Loucy (cell line): ENCODE measurements around the gene MAP4K1.

Experiments used
- H2AFZ ChIP-seq: fragments of 200-600 bp; sonication (generic); 2 replicates; pipeline ENCODE4 v1.6.0; 2016; ENCODE audit warnings: antibody characterized with exemption, mild to moderate bottlenecking, low read length, moderate library complexity
- H3F3A ChIP-seq: fragments of 200-600 bp; 2 replicates; pipeline ENCODE4 v1.6.0; 2016; ENCODE audit warnings: antibody characterized with exemption, low read depth, mild to moderate bottlenecking
- H3K27me3 ChIP-seq: fragments of 200-600 bp; sonication (generic); 2 replicates; pipeline ENCODE4 v1.6.1; 2014; ENCODE audit warnings: low read length, mild to moderate bottlenecking; ENCODE audit not compliant: insufficient read depth, poor library complexity, severe bottlenecking
- H3K36me3 ChIP-seq: fragments of 200-600 bp; sonication (generic); 2 replicates; pipeline ENCODE4 v1.6.1; 2016; ENCODE audit warnings: low read length; ENCODE audit not compliant: insufficient read depth
- H3K4me1 ChIP-seq: fragments of 200-600 bp; sonication (generic); 2 replicates; pipeline ENCODE4 v1.5.1; 2014; ENCODE audit warnings: low read length, mild to moderate bottlenecking; ENCODE audit not compliant: insufficient read depth, poor library complexity, severe bottlenecking
- H3K4me2 ChIP-seq: fragments of 200-600 bp; sonication (generic); 2 replicates; pipeline ENCODE4 v1.6.0; 2014; ENCODE audit warnings: antibody characterized with exemption, low read length, low read depth, mild to moderate bottlenecking; ENCODE audit not compliant: poor library complexity, severe bottlenecking
- H3K4me3 ChIP-seq: fragments of 200-600 bp; sonication (generic); 2 replicates; pipeline ENCODE4 v1.5.1; 2014; ENCODE audit warnings: low read length, mild to moderate bottlenecking, mixed read lengths; ENCODE audit not compliant: poor library complexity, severe bottlenecking
- H3K79me2 ChIP-seq: fragments of 200-600 bp; sonication (generic); 2 replicates; pipeline ENCODE4 v1.6.1; 2014; ENCODE audit warnings: low read length; ENCODE audit not compliant: insufficient read depth
- H3K9ac ChIP-seq: fragments of 200-600 bp; sonication (generic); 2 replicates; pipeline ENCODE4 v1.6.0; 2014; ENCODE audit warnings: mild to moderate bottlenecking, low read depth, low read length, moderate library complexity; ENCODE audit not compliant: poor library complexity, severe bottlenecking
- H3K9me2 ChIP-seq: fragments of 200-600 bp; sonication (generic); replicated peaks from 2 replicates; pipeline ENCODE4 v1.6.1; 2016; ENCODE audit warnings: low read depth, low read length, mixed read lengths
- H3K9me3 ChIP-seq: fragments of 200-600 bp; sonication (generic); 2 replicates; pipeline ENCODE4 v1.6.1; 2014; ENCODE audit warnings: mild to moderate bottlenecking, antibody characterized with exemption, low read length, low read depth; ENCODE audit not compliant: insufficient read depth
- H4K20me1 ChIP-seq: fragments of 200-600 bp; sonication (generic); 2 replicates; pipeline ENCODE4 v1.6.0; 2014; ENCODE audit warnings: antibody characterized with exemption, low read length, mild to moderate bottlenecking; ENCODE audit not compliant: insufficient read depth, poor library complexity, severe bottlenecking
- EZH2phosphoT487 ChIP-seq: fragments of 200-600 bp; IDR thresholded peaks from 2 replicates; pipeline ENCODE4 v1.6.1; 2018; ENCODE audit warnings: antibody characterized with exemption, mild to moderate bottlenecking, moderate library complexity, borderline replicate concordance
- TF ChIP-seq, protein P1 (sequence below): fragments of 200-600 bp; sonication (generic); conservative IDR thresholded peaks from 2 replicates; pipeline ENCODE4 v1.5.1; 2014; ENCODE audit warnings: mild to moderate bottlenecking, antibody characterized with exemption, low read length

MAP4K1 gene

DNA sequence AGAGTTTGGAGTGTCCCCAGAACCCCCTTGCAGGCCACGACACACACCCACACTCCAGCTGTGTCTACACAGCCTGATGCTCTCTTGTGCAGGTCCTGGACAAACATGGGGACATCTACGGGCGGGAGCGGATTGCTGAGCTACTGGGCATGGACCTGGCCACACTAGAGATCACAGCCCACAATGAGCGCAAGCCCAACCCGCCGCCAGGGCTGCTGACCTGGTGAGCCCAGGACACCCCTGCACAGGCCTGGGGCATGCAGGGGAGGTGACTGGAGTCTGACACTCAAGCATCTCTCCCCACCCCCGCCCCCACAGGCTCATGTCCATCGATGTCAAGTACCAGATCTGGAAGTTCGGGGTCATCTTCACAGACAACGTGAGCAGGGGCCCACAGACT is 39.9 kb downstream of the MAP4K1 start:
- Histone ChIP-seq H3K79me2 (no peaks in the 10 kb centered on the region), H4K20me1 (no peaks in the 10 kb centered on the region), H3K36me3 (no peaks in the 10 kb centered on the region), H3K4me3 (no peak overlapping the region), H3K4me1 (no peaks in the 10 kb centered on the region), H2AFZ (no peak overlapping the region), H3K27me3 (no peaks in the 10 kb centered on the region), H3K9ac (no peak overlapping the region), H3K4me2 (no peak overlapping the region), H3F3A (no peaks in the 10 kb centered on the region), H3K9me3 (no peaks in the 10 kb centered on the region), H3K9me2 (no peaks in the 10 kb centered on the region)
- TF ChIP-seq, protein P1, sequence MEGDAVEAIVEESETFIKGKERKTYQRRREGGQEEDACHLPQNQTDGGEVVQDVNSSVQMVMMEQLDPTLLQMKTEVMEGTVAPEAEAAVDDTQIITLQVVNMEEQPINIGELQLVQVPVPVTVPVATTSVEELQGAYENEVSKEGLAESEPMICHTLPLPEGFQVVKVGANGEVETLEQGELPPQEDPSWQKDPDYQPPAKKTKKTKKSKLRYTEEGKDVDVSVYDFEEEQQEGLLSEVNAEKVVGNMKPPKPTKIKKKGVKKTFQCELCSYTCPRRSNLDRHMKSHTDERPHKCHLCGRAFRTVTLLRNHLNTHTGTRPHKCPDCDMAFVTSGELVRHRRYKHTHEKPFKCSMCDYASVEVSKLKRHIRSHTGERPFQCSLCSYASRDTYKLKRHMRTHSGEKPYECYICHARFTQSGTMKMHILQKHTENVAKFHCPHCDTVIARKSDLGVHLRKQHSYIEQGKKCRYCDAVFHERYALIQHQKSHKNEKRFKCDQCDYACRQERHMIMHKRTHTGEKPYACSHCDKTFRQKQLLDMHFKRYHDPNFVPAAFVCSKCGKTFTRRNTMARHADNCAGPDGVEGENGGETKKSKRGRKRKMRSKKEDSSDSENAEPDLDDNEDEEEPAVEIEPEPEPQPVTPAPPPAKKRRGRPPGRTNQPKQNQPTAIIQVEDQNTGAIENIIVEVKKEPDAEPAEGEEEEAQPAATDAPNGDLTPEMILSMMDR, result no peak
- no peak for TF ChIP-seq EZH2phosphoT487

- no peaks in the 10 kb centered on the region for H3K9me2 ChIP-seq
Observed at GRCh38 chr19:38571682-38572081, 46.1 kb downstream of the MAP4K1 start.

GRCh38 chr19:38569368-38569983 is 48.3 kb downstream of the MAP4K1 start:
- no peak for TF ChIP-seq EZH2phosphoT487
- TF ChIP-seq, protein P1, result no peak
- no peak overlapping the region for H3K9ac ChIP-seq
- H3K4me1 ChIP-seq, result no peaks in the 10 kb centered on the region
- no peak overlapping the region for H2AFZ ChIP-seq
- no peak overlapping the region for H3K4me3 ChIP-seq
- H3K9me2 ChIP-seq, result no peaks in the 10 kb centered on the region
- no peaks in the 10 kb centered on the region for H4K20me1 ChIP-seq
- H3K4me2 ChIP-seq, result no peak overlapping the region
- no peaks in the 10 kb centered on the region for H3K36me3 ChIP-seq
- H3K27me3 ChIP-seq, result no peaks in the 10 kb centered on the region
- H3K79me2 ChIP-seq, result no peaks in the 10 kb centered on the region
- no peaks in the 10 kb centered on the region for H3K9me3 ChIP-seq
- no peaks in the 10 kb centered on the region for H3F3A ChIP-seq

More at GRCh38 chr19:38571682-38572081, 46.1 kb downstream of the MAP4K1 start:
- no peak for TF ChIP-seq EZH2phosphoT487
- TF ChIP-seq, protein P1, result no peak
- Histone ChIP-seq H3K9ac (no peak overlapping the region), H3K9me3 (no peaks in the 10 kb centered on the region), H3F3A (no peaks in the 10 kb centered on the region), H3K79me2 (no peaks in the 10 kb centered on the region), H3K4me3 (no peak overlapping the region), H3K36me3 (no peaks in the 10 kb centered on the region), H3K4me1 (no peaks in the 10 kb centered on the region), H3K27me3 (no peaks in the 10 kb centered on the region), H3K4me2 (no peak overlapping the region), H2AFZ (no peak overlapping the region), H4K20me1 (no peaks in the 10 kb centered on the region)
